GM12872 (cell line): ENCODE measurements around the gene FRK.

Experiments
- TF ChIP-seq, protein P1 (sequence below): IDR thresholded peaks from 3 replicates; pipeline ENCODE4 v1.5.1; 2011; ENCODE audit warnings: low read depth, mild to moderate bottlenecking, low read length, moderate library complexity; ENCODE audit not compliant: insufficient read depth

FRK gene

GRCh38 chr6:115899730-115900282 lies 160.9 kb downstream of the FRK start:
- TF ChIP-seq, protein P1, sequence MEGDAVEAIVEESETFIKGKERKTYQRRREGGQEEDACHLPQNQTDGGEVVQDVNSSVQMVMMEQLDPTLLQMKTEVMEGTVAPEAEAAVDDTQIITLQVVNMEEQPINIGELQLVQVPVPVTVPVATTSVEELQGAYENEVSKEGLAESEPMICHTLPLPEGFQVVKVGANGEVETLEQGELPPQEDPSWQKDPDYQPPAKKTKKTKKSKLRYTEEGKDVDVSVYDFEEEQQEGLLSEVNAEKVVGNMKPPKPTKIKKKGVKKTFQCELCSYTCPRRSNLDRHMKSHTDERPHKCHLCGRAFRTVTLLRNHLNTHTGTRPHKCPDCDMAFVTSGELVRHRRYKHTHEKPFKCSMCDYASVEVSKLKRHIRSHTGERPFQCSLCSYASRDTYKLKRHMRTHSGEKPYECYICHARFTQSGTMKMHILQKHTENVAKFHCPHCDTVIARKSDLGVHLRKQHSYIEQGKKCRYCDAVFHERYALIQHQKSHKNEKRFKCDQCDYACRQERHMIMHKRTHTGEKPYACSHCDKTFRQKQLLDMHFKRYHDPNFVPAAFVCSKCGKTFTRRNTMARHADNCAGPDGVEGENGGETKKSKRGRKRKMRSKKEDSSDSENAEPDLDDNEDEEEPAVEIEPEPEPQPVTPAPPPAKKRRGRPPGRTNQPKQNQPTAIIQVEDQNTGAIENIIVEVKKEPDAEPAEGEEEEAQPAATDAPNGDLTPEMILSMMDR: no peak

DNA sequence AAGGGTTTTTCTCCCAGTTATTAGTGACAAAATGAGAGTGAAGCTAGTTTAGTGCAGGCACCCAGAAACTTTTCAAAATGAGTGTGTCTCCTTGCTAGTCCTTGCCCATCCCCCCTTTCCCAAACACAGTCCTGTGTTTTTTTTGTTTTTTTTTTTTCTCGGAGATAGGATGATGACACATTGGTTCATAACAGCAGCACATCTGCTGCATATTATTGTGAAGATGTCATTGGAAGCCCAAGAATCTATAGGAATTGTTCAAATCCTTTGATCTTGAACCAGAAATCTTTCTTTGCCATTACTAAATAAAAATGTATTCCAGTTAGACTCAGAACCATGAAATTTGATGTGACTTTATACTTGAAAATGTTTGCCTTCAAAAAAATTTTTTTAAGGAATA lies 162.4 kb downstream of the FRK start:
- TF ChIP-seq, protein P1: no peak

- TF ChIP-seq, protein P1: peak; percentile 74
Measured at GRCh38 chr6:115896538-115897129, 164.1 kb downstream of the FRK start.

DNA sequence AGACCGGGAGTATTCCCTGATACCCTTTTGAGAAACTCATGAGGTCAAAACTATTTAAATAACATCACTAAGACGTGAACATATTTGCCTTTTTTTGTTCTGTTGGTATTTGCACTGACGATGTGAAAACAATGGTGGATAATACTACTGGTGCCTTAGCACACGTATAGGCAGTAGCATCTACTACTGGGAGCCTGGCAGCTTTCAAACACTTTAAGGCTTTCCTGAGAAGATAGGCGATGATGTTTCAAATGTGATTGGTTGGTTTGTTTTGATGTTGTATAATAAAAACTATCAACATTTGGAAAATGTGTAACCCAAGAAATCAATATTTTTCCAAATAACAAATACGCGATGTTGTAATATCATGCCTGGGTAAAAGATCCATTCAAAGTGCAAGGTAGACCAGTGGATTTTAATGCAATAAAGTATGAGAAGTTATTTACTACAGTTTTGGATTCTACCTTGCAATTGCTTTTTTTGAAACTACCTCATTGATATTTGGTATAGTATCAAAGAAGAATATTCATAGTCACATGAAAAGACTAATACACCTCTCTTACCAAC lies 166.2 kb downstream of the FRK start:
- TF ChIP-seq, protein P1: no peak

DNA sequence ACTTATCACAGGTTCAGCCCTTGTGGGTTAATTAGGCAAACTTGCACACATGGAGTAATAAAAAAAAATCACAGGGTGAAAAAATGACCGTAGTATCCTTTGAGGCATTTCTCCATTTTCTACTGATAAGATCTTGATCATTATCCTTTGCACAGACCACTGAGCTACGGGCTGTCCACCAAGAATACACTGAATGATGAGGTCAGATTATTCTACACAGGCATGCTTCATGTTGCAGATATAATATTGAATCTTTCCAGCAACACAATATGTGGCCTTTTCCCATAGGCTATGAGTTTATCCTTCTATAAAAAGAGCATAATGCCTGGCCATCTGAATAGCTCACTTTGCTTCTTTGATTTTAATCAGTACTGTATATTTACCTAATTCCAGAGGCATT lies 168.9 kb downstream of the FRK start:
- TF ChIP-seq, protein P1: no peak

- TF ChIP-seq, protein P1: no peak
Measured at GRCh38 chr6:115891111-115891669, 169.5 kb downstream of the FRK start.

DNA sequence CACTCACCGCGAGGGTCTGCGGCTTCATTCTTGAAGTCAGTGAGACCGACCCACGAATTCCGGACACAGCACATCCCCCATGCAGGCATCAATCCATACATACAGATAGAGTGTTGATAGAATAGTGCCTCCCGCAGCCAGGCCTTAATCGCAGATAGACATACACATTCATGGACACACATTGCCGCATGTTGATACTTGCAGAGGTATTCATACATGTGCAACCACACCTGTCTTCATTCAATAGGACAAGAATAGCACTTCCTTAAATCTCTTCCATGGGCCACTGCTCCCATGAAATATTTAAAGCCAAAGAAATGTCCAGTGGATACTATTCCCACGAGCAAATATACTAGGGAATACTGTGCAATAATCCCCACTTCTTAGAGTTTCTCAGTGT lies 170.5 kb downstream of the FRK start:
- TF ChIP-seq, protein P1: no peak
